GM12878 (cell line): Measurements from ENCODE around the gene REP15. TPM values are rescaled to one million over a fixed set of nuclear protein-coding genes. Genes with fewer than 3 reads are reported as not detected.
"Not testable (repeated sequence)": the region's sequence is repeated elsewhere in the genome, so short reads cannot be mapped to it uniquely, and the experiment has no call there.

Experiments used
- ATAC-seq: fragments of 200-7000 bp; cut with Tn5 transposase; 3 replicates; pipeline ENCODE4 v1.9.1; 2020; ENCODE audit warnings: mild to moderate bottlenecking, moderate library complexity
- BruUV-seq: library from RNA; stranded (reverse); fragments of 400-500 nt; replicated peaks from 2 replicates; lab custom pipeline; 2021; lab: Mats Ljungman, UMichigan
- CTCF ChIA-PET: fragments of 300-600 bp; sonication (Branson Sonifier 250); formaldehyde crosslinking; extraction: SDS; loops from one replicate; lab custom pipeline; 2021; ENCODE audit warnings: inconsistent platforms; lab: Yijun Ruan, JAX
- POLR2A ChIA-PET: fragments of 350-600 bp; formaldehyde crosslinking; extraction: SDS; loops from one replicate; lab custom pipeline; 2021; ENCODE audit warnings: inconsistent platforms; lab: Charles Lee
- RAD21 ChIA-PET: fragments of 300-600 bp; sonication (Branson Sonifier 250); formaldehyde crosslinking; loops from one replicate; lab custom pipeline; 2023; ENCODE audit warnings: antibody characterized with exemption; ENCODE audit not compliant: unreplicated experiment; lab: Charles Lee
- SMC1A ChIA-PET: fragments of 300-600 bp; sonication (Branson Sonifier 250); formaldehyde crosslinking; loops from one replicate; lab custom pipeline; 2023; ENCODE audit not compliant: unreplicated experiment, uncharacterized antibody; lab: Charles Lee
- DNase-seq: peaks from one replicate; pipeline ENCODE4 v3.0.0-alpha.2; 2011; ENCODE audit warnings: low read depth, low spot score
- FAIRE-seq: peaks from 3 replicates; lab custom pipeline; 2011; peaks lifted over from hg19 to GRCh38; lab: Jason Lieb, UNC
- H2AFZ ChIP-seq: 2 replicates; pipeline ENCODE4 v1.6.0; 2011; ENCODE audit warnings: low read depth, low read length, control low read depth; ENCODE audit not compliant: control insufficient read depth
- H3K27ac ChIP-seq: 2 replicates; pipeline ENCODE4 v1.5.1; 2011; ENCODE audit warnings: control low read depth; ENCODE audit not compliant: control insufficient read depth, insufficient read depth
- H3K27me3 ChIP-seq, 2 experiments: replicated peaks in 1 of 2; 2 replicates each; pipeline versions ENCODE4 v1.6.0 to v1.6.1; 2011; ENCODE audit warnings: low read length in 1 of 2; ENCODE audit not compliant: control insufficient read depth in 2 of 2, insufficient read depth in 2 of 2
- H3K36me3 ChIP-seq, 2 experiments: 2 replicates each; pipeline ENCODE4 v1.5.1; 2011; ENCODE audit warnings: low read length in 1 of 2; ENCODE audit not compliant: control insufficient read depth in 2 of 2, insufficient read depth in 2 of 2
- H3K4me1 ChIP-seq: 2 replicates; pipeline ENCODE4 v1.6.1; 2011; ENCODE audit warnings: mild to moderate bottlenecking, low read length, moderate library complexity, mixed read lengths; ENCODE audit not compliant: control insufficient read depth, insufficient read depth
- H3K4me2 ChIP-seq: 2 replicates; pipeline ENCODE4 v1.6.0; 2011; ENCODE audit warnings: control low read depth; ENCODE audit not compliant: control insufficient read depth, insufficient read depth
- H3K4me3 ChIP-seq: fragments of 200-600 bp; sonication (generic); 2 replicates; pipeline ENCODE4 v1.5.1; 2016
- H3K79me2 ChIP-seq: 2 replicates; pipeline ENCODE4 v1.6.0; 2011; ENCODE audit warnings: low read length; ENCODE audit not compliant: control insufficient read depth, insufficient read depth
- H3K9ac ChIP-seq: 2 replicates; pipeline ENCODE4 v1.8.0; 2011; ENCODE audit warnings: low read length, control low read depth, mixed read lengths; ENCODE audit not compliant: control insufficient read depth, insufficient read depth
- H3K9me3 ChIP-seq: replicated peaks from 3 replicates; pipeline ENCODE4 v1.5.1; 2011; ENCODE audit warnings: mild to moderate bottlenecking, low read length; ENCODE audit not compliant: control insufficient read depth, insufficient read depth
- H4K20me1 ChIP-seq: 2 replicates; pipeline ENCODE4 v1.6.0; 2011; ENCODE audit not compliant: control insufficient read depth, insufficient read depth
- BCL11A ChIP-seq: IDR thresholded peaks from 2 replicates; pipeline ENCODE4 v1.6.1; 2011; ENCODE audit warnings: low read depth, low read length
- BRCA1 ChIP-seq: IDR thresholded peaks from 2 replicates; pipeline ENCODE4 v1.6.1; 2011; ENCODE audit warnings: low read depth, low read length, improper control_type of control experiment
- WGBS: methylation state at CpG from one replicate; pipeline ENCODE4 v1.1.6; 2016; ENCODE audit warnings: low lambda C conversion rate; ENCODE audit not compliant: insufficient replicate concordance, insufficient coverage; ENCODE audit errors: missing lambda C conversion rate; 5-methylcytosine and 5-hydroxymethylcytosine counted together
- in situ Hi-C: fragments of 300-500 bp; cut with MboI; formaldehyde crosslinking; loops from 9 replicates; pipeline ENCODE4 v1.14.3; 2018; ENCODE audit warnings: mixed read lengths
- intact Hi-C: fragments of 100-400 bp; cut with micrococcal nuclease; formaldehyde crosslinking; loops from one replicate; pipeline ENCODE4 v1.14.2; 2022; ENCODE audit not compliant: unreplicated experiment
- polyA plus RNA-seq, 11 experiments: library from polyadenylated mRNA; depleted of rRNA in 4 of 11; unstranded in 6 of 11; stranded (reverse) in 5 of 11; fragments of >200 nt; fragmentation: Nextera tagmentation in 4 of 11; fragmentation: Illumina TruSeq in 1 of 11; extraction: Ambion mirVana in 4 of 11; extraction: Trizol in 1 of 11; gene quantifications; 1 replicate in 1 of 11; 2 replicates in 10 of 11; pipeline versions ENCODE4 v1.2.1 to v1.2.3, GENCODE V29; 2011 to 2016; ENCODE audit warnings: inconsistent platforms in 2 of 11, missing spikeins in 2 of 11, low read depth in 1 of 11
- total RNA-seq, 4 experiments: library from RNA; depleted of rRNA in 3 of 4; stranded (reverse); fragments of >200 nt in 3 of 4; fragmentation: Illumina TruSeq in 1 of 4; extraction: Trizol in 1 of 4; gene quantifications; 2 replicates each; pipeline versions ENCODE4 v1.2.1 to v1.2.3, GENCODE V29; 2013 to 2021
- TF ChIP-seq, protein P1 (sequence below): fragments of 450-650 bp; IDR thresholded peaks from 2 replicates; pipeline ENCODE4 v1.6.1; 2017; ENCODE audit warnings: mild to moderate bottlenecking
- TF ChIP-seq, protein P2 (sequence below): fragments of 450-650 bp; conservative IDR thresholded peaks from 2 replicates; pipeline ENCODE4 v1.6.1; 2017; ENCODE audit warnings: mild to moderate bottlenecking, moderate library complexity
- TF ChIP-seq, protein P3 (sequence below): fragments of 450-650 bp; IDR thresholded peaks from 2 replicates; pipeline ENCODE4 v1.6.1; 2014; ENCODE audit warnings: mild to moderate bottlenecking

REP15 gene
- total and polyA plus RNA-seq, 10 of the 15 experiments (the other 5 are each of a cell fraction or from before 2014, with no cell fraction given) = not detected

DNA sequence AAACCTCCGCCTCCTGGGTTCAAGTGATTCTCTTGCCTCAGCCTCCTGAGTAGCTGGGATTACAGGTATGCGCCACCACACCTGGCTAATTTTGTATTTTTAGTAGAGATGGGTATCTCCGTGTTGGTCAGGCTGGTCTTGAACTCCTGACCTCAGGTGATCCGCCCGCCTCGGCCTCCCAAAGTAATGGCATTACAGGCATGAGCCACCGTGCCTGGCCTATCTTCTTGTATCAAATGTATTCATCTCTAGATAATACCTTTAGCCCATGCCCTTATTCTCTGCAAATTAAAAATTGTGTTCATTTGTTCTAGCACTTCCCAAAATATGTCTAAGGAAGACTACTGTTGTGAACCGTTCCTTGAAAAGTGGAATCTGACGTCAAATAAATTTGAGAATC lies 38.1 kb downstream of the REP15 start:
- FAIRE-seq, H3K9ac ChIP-seq, intact Hi-C loops, H2AFZ ChIP-seq, ATAC-seq, H3K4me3 ChIP-seq, H4K20me1 ChIP-seq, H3K27me3 ChIP-seq, DNase-seq, H3K4me2 ChIP-seq, BruUV-seq, H3K27ac ChIP-seq, H3K4me1 ChIP-seq, H3K79me2 ChIP-seq, H3K9me3 ChIP-seq: not testable (repeated sequence)
- peaks cover 5 to 13% of the 10 kb centered on the region in 2 experiments; a peak in 3 of 4 replicates for H3K36me3 ChIP-seq
- in situ Hi-C loops = loop anchor here (5.0 kb wide), 2 partner anchors 208 to 1143 kb away; no protein-coding TSS in a partner anchor
- 100% methylated on average over 9 of the region's 9 CpGs for WGBS
- ChIA-PET RAD21 (interaction anchor here (1.1 to 3.4 kb wide), 5 partner anchors 87 to 1265 kb away, joined by 3 to 43 read pairs (median 7); no protein-coding TSS in a partner anchor), SMC1A (interaction anchor here (0.6 to 6.6 kb wide), 7 partner anchors 9 to 859 kb away, joined by 3 to 70 read pairs (median 4); no protein-coding TSS in a partner anchor), CTCF (interaction anchor here (0.8 to 7.4 kb wide), 14 partner anchors 8 to 1584 kb away, joined by 3 to 122 read pairs (median 4); no protein-coding TSS in a partner anchor), POLR2A (interaction anchor here (0.7 kb wide), 1 partner anchor 23 kb away, joined by 4 read pairs; no protein-coding TSS in a partner anchor)

DNA sequence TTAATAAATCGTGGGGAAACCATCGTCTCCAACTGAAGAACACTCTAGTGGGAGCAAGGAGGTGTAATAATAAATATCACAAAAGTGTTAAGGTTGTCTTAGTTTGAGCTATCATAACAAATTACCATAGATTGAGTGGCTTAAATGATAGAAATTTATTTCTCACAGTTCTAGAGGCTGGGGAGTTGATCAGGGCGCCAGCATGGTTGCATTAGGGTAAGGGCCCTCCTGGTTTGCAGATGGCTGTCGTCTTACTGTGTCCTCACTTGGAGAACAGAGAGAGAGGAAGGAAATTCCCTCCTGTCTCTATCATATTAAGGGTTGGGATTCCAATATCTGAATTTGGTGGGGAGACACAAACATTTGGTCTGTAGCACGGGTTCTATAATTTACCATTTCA lies 47.4 kb downstream of the REP15 start:
- DNase-seq (no peak), FAIRE-seq (no peak), ATAC-seq (no peak)
- no peaks in the 10 kb centered on the region for H3K79me2 ChIP-seq
- ChIA-PET POLR2A (no interaction called here), CTCF (no interaction called here), RAD21 (interaction anchor here (0.5 kb wide), 1 partner anchor 30 kb away, joined by 3 read pairs; no protein-coding TSS in a partner anchor), SMC1A (interaction anchor here (1.8 kb wide), 1 partner anchor 11 kb away, joined by 7 read pairs; no protein-coding TSS in a partner anchor)
- H3K4me3 ChIP-seq = no peak overlapping the region
- intact Hi-C loops = no loop called here
- H2AFZ ChIP-seq = no peak overlapping the region
- H3K27me3 ChIP-seq = no peaks in the 10 kb centered on the region
- no peaks in the 10 kb centered on the region for H3K4me1 ChIP-seq
- H3K36me3 ChIP-seq = peaks cover 0 to 12% of the 10 kb centered on the region in 2 experiments; a peak in 2 of 4 replicates
- WGBS = 100% methylated on average over 5 of the region's 5 CpGs
- no peak overlapping the region for H3K9ac ChIP-seq
- H4K20me1 ChIP-seq = no peaks in the 10 kb centered on the region
- BruUV-seq = no TSS peak
- no peaks in the 10 kb centered on the region for H3K9me3 ChIP-seq
- H3K27ac ChIP-seq = no peak overlapping the region
- TF ChIP-seq, protein P1, sequence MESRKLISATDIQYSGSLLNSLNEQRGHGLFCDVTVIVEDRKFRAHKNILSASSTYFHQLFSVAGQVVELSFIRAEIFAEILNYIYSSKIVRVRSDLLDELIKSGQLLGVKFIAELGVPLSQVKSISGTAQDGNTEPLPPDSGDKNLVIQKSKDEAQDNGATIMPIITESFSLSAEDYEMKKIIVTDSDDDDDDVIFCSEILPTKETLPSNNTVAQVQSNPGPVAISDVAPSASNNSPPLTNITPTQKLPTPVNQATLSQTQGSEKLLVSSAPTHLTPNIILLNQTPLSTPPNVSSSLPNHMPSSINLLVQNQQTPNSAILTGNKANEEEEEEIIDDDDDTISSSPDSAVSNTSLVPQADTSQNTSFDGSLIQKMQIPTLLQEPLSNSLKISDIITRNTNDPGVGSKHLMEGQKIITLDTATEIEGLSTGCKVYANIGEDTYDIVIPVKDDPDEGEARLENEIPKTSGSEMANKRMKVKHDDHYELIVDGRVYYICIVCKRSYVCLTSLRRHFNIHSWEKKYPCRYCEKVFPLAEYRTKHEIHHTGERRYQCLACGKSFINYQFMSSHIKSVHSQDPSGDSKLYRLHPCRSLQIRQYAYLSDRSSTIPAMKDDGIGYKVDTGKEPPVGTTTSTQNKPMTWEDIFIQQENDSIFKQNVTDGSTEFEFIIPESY = no peak
- TF ChIP-seq BCL11A (no peak), BRCA1 (no peak)
- TF ChIP-seq, protein P2, sequence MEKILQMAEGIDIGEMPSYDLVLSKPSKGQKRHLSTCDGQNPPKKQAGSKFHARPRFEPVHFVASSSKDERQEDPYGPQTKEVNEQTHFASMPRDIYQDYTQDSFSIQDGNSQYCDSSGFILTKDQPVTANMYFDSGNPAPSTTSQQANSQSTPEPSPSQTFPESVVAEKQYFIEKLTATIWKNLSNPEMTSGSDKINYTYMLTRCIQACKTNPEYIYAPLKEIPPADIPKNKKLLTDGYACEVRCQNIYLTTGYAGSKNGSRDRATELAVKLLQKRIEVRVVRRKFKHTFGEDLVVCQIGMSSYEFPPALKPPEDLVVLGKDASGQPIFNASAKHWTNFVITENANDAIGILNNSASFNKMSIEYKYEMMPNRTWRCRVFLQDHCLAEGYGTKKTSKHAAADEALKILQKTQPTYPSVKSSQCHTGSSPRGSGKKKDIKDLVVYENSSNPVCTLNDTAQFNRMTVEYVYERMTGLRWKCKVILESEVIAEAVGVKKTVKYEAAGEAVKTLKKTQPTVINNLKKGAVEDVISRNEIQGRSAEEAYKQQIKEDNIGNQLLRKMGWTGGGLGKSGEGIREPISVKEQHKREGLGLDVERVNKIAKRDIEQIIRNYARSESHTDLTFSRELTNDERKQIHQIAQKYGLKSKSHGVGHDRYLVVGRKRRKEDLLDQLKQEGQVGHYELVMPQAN = no peak
- TF ChIP-seq, protein P3, sequence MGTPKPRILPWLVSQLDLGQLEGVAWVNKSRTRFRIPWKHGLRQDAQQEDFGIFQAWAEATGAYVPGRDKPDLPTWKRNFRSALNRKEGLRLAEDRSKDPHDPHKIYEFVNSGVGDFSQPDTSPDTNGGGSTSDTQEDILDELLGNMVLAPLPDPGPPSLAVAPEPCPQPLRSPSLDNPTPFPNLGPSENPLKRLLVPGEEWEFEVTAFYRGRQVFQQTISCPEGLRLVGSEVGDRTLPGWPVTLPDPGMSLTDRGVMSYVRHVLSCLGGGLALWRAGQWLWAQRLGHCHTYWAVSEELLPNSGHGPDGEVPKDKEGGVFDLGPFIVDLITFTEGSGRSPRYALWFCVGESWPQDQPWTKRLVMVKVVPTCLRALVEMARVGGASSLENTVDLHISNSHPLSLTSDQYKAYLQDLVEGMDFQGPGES = no peak
- in situ Hi-C loops = no loop called here
- no peak overlapping the region for H3K4me2 ChIP-seq
